ENCODE measurements around the gene KCTD3. TPM values are rescaled to one million over a fixed set of nuclear protein-coding genes. Genes with fewer than 3 reads are reported as not detected.

KCTD3 gene
- 46.4 and 53.6 TPM in 2 replicates for total RNA-seq (2021)
- Bru-seq, nascent RNA: percentile 89 among the genes with signal in this experiment
- BruChase-seq, experiment 1, labeled RNA remaining after a 2-hour chase: percentile 87 among the genes with signal in this experiment
- percentile 85 among the genes with signal in this experiment for BruChase-seq, experiment 2, labeled RNA remaining after a 6-hour chase
- long read RNA-seq, transcript KCTD3-201 (18 exons, 3,931 nt): major isoform, 63 of 96 reads
- long read RNA-seq, partial matches to known transcripts: 14 of 96 reads
- long read RNA-seq, other reads (novel, unspliced or antisense): 18 of 96 reads

DNA sequence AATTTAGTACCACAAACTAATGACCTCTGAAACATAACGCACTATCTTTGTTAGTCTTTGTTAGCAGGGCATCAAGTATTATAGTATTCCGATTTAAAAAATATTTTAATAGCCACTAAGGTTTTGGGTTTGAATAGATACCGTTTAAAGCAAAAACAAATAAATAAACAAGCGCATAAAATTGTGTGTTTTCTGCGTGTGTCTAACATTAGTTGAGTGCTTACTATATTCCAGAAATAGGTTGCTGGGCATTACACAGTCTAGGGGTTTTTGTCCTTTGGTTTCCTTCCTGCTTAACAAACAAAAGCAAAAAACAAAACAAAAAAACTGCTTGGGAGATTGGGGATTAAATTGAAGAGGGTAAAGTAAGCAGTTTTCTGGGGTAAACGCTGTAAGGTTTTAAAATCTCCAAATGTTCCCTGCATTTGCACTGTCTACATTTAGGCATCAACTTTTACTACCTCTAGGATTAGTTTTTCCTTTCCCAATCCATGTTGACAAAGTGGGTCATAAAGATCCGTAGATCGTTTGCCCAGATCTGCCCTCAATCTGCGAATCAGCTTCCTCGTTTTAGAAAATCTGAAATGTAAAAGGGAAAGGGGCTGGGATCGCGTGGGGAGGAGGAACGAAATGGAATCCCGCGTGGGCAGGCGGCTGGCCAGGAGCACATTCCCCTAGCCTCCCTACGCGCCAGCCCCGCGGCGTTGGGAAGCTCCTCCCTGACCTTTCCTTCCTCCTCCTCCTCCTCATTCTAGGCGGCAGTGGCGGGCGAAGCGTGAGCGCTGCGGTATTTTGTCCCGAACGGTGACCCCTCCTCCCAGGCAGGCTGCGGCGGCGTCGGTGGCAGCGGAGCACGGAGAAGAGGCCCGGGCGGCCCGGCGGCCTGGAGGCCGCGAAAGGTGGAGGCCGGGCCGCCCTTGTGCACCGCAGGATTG is at the start of gene KCTD3:
KCTD3 (plus strand) TSS at position 749 of the 935 bp plus-strand sequence. CDS start 382 bp downstream, outside the sequence.
- TF ChIP-seq EZH2 (IDR thresholded peaks at IDR 0.05; ENCODE audit: low read depth): no peak
- TF ChIP-seq, protein P1, sequence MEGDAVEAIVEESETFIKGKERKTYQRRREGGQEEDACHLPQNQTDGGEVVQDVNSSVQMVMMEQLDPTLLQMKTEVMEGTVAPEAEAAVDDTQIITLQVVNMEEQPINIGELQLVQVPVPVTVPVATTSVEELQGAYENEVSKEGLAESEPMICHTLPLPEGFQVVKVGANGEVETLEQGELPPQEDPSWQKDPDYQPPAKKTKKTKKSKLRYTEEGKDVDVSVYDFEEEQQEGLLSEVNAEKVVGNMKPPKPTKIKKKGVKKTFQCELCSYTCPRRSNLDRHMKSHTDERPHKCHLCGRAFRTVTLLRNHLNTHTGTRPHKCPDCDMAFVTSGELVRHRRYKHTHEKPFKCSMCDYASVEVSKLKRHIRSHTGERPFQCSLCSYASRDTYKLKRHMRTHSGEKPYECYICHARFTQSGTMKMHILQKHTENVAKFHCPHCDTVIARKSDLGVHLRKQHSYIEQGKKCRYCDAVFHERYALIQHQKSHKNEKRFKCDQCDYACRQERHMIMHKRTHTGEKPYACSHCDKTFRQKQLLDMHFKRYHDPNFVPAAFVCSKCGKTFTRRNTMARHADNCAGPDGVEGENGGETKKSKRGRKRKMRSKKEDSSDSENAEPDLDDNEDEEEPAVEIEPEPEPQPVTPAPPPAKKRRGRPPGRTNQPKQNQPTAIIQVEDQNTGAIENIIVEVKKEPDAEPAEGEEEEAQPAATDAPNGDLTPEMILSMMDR (conservative IDR thresholded peaks at IDR 0.05): no peak
- ChIA-PET POLR2A (ENCODE audit: unreplicated experiment) (interaction anchor here (0.7 kb wide), 1 partner anchor 142 kb away, joined by 18 read pairs; no protein-coding TSS in a partner anchor), CTCF (no interaction called here)
- Histone ChIP-seq H3K9me2 (ENCODE audit: insufficient read depth) (no peaks in the 10 kb centered on the region), H3K9me3 (ENCODE audit: insufficient read depth, low read depth) (no peaks in the 10 kb centered on the region), H2AFZ (peak within 1 kb of the TSS; percentile 86), H3K79me2 (ENCODE audit: low read depth) (peaks cover 57% of the 10 kb centered on the region), H3K27ac (peak within 1 kb of the TSS; percentile 75), H4K20me1 (ENCODE audit: insufficient read depth) (no peaks in the 10 kb centered on the region), H3K36me3 (ENCODE audit: low read depth) (no peaks in the 10 kb centered on the region), H3K4me3 (peak within 1 kb of the TSS; percentile 68), H3K4me1 (replicated peaks; ENCODE audit: insufficient read depth) (peaks cover 37% of the 10 kb centered on the region), H3K27me3 (ENCODE audit: insufficient read depth, low read depth) (no peaks in the 10 kb centered on the region), H3K4me2 (peak within 1 kb of the TSS; percentile 97), H3F3A (ENCODE audit: insufficient read depth, low read depth) (peaks cover 33% of the 10 kb centered on the region)
- intact Hi-C loops (cut with micrococcal nuclease; ENCODE audit: unreplicated experiment): loop anchor here (1.0 to 10.0 kb wide), 3 partner anchors 16 to 1122 kb away; no protein-coding TSS in a partner anchor
- DNase-seq: peak; percentile 57 to 77
- TSS peak; percentile 92 for BruUV-seq (replicated peaks)

DNA sequence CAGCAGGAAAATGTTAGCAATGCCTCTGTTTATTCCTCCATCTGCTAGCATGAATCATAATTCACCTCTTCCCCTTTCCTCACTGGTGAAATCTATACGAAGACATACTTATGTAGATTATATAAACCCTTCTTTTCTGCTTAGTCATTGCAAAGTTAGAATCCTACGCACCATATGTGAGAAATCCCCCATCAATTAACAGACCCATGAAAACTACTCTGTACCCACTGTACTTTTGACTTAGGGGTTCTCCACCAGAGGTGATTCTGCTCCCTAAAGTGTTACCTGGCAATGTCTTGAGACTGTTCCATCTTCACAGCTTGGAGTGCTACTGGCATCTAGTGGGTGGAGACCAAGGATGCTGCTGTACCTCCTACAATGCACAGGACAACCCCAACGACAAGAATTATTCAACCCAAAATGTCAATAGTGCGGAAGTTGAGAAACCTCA is 49.6 kb upstream of the KCTD3 start:
- Histone ChIP-seq H3K9me3 (ENCODE audit: insufficient read depth, low read depth) (no peaks in the 10 kb centered on the region), H3K79me2 (ENCODE audit: low read depth) (no peaks in the 10 kb centered on the region), H3K4me2 (peak overlapping the region; percentile 29; the same call in 1 of the 2 replicates), H3F3A (ENCODE audit: insufficient read depth, low read depth) (no peaks in the 10 kb centered on the region; the same call in 1 of the 2 replicates), H3K27ac (no peak overlapping the region), H3K27me3 (ENCODE audit: insufficient read depth, low read depth) (no peaks in the 10 kb centered on the region), H2AFZ (no peak overlapping the region), H3K36me3 (ENCODE audit: low read depth) (no peaks in the 10 kb centered on the region), H3K4me3 (no peak overlapping the region), H3K4me1 (replicated peaks; ENCODE audit: insufficient read depth) (peaks cover 7% of the 10 kb centered on the region; the same call in 1 of the 2 replicates), H4K20me1 (ENCODE audit: insufficient read depth) (no peaks in the 10 kb centered on the region), H3K9me2 (ENCODE audit: insufficient read depth) (no peaks in the 10 kb centered on the region)
- TF ChIP-seq, protein P1 (conservative IDR thresholded peaks at IDR 0.05): peak; percentile 47; the same call in 1 of the 2 replicates
- TF ChIP-seq EZH2 (IDR thresholded peaks at IDR 0.05; ENCODE audit: low read depth): no peak
- no TSS peak for BruUV-seq (replicated peaks)
- ChIA-PET POLR2A (ENCODE audit: unreplicated experiment) (no interaction called here), CTCF (no interaction called here)
- intact Hi-C loops (cut with micrococcal nuclease; ENCODE audit: unreplicated experiment): loop anchor here (5.0 kb wide), 1 partner anchor 245 kb away; no protein-coding TSS in a partner anchor
- DNase-seq: peak; percentile 22 to 36

DNA sequence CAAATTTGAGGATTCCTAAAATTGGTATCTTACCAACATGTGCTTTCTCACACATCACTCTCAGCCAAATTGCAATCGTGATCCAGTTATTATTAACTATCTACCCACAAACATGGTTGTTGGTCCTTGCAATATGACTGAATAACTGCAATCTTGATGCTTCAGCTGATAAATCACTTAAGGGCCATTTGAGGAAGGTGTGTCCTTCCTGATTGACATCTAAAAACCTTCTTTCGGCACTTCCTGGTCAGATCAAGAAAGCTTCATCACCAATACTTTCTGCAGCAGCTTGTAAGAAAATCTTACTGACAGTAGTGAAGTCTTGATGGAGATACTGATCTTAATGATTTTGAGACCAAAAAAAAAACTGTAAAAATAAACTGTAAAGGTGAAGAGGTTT is 48.5 kb upstream of the KCTD3 start:
- Histone ChIP-seq H3F3A (ENCODE audit: insufficient read depth, low read depth) (no peaks in the 10 kb centered on the region; the same call in 1 of the 2 replicates), H3K4me2 (no peak overlapping the region), H3K4me3 (no peak overlapping the region), H2AFZ (no peak overlapping the region), H3K36me3 (ENCODE audit: low read depth) (no peaks in the 10 kb centered on the region), H3K4me1 (replicated peaks; ENCODE audit: insufficient read depth) (peaks cover 7% of the 10 kb centered on the region; the same call in 1 of the 2 replicates), H4K20me1 (ENCODE audit: insufficient read depth) (no peaks in the 10 kb centered on the region), H3K27me3 (ENCODE audit: insufficient read depth, low read depth) (no peaks in the 10 kb centered on the region), H3K9me2 (ENCODE audit: insufficient read depth) (no peaks in the 10 kb centered on the region), H3K79me2 (ENCODE audit: low read depth) (no peaks in the 10 kb centered on the region), H3K27ac (no peak overlapping the region), H3K9me3 (ENCODE audit: insufficient read depth, low read depth) (no peaks in the 10 kb centered on the region)
- DNase-seq: no peak
- no TSS peak for BruUV-seq (replicated peaks)
- CTCF ChIA-PET: interaction anchor here (0.7 kb wide), 1 partner anchor 32 kb away, joined by 3 read pairs; no protein-coding TSS in a partner anchor
- intact Hi-C loops (cut with micrococcal nuclease; ENCODE audit: unreplicated experiment): loop anchor here (5.0 kb wide), 1 partner anchor 246 kb away; no protein-coding TSS in a partner anchor
- no peak for TF ChIP-seq EZH2 (IDR thresholded peaks at IDR 0.05; ENCODE audit: low read depth)
- TF ChIP-seq, protein P1 (conservative IDR thresholded peaks at IDR 0.05): no peak
- POLR2A ChIA-PET (ENCODE audit: unreplicated experiment): no interaction called here

Measured in PC-9 (cell line).